HG03575 (cell line): ENCODE results near the gene DPEP2.
"Not testable (repeated sequence)": the region's sequence is repeated elsewhere in the genome, so short reads cannot be mapped to it uniquely, and the experiment has no call there.

ENCODE experiments used
- ATAC-seq: cut with Tn5 transposase; IDR thresholded peaks from one replicate; pipeline ENCODE4 v1.9.1; 2021; ENCODE audit not compliant: unreplicated experiment, insufficient number of reproducible peaks, low FRiP score; ENCODE audit errors: extremely low read depth

DPEP2 gene, protein sequence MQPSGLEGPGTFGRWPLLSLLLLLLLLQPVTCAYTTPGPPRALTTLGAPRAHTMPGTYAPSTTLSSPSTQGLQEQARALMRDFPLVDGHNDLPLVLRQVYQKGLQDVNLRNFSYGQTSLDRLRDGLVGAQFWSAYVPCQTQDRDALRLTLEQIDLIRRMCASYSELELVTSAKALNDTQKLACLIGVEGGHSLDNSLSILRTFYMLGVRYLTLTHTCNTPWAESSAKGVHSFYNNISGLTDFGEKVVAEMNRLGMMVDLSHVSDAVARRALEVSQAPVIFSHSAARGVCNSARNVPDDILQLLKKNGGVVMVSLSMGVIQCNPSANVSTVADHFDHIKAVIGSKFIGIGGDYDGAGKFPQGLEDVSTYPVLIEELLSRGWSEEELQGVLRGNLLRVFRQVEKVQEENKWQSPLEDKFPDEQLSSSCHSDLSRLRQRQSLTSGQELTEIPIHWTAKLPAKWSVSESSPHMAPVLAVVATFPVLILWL

DNA sequence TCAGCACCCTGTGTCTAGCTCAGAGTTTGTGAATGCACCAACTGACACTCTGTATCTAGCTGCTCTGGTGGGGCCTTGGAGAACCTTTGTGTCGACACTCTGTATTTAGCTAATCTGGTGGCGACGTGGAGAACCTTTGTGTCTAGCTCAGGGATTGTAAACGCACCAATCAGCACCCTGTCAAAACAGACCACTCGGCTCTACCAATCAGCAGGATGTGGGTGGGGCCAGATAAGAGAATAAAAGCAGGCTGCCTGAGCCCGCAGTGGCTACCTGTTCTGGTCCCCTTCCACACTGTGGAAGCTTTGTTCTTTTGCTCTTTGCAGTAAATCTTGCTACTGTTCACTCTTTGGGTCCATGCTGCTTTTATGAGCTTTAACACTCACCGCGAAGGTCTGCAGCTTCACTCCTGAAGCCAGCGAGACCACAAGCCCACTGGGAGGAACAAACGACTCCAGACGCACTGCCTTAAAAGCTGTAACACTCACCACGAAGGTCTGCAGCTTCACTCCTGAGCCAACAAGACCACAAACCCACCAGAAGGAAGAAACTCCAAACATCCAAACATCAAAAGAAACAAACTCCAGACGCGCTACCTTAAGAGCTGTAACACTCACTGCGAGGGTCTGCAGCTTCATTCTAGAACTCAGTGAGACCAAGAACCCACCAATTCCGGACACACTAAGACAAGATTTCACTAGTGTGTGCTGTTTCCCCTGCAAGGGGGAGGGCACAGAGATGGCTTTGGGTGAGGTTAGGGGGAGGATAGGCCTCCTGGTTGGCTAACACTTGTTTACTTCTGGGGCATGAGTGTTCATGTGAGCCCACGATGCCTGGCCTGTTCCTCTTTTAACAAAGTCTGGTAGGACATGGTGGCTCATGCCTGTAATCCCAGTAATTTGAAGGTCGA is at the start of gene DPEP2:
DPEP2 (minus strand) TSS at position 706 of the 910 bp plus-strand sequence. CDS start 6,272 bp downstream, outside the sequence.
- not testable (repeated sequence) for ATAC-seq

GRCh38 chr16:68047987-68048386 is 48.7 kb upstream of the DPEP2 start:
- ATAC-seq = no peak

DNA sequence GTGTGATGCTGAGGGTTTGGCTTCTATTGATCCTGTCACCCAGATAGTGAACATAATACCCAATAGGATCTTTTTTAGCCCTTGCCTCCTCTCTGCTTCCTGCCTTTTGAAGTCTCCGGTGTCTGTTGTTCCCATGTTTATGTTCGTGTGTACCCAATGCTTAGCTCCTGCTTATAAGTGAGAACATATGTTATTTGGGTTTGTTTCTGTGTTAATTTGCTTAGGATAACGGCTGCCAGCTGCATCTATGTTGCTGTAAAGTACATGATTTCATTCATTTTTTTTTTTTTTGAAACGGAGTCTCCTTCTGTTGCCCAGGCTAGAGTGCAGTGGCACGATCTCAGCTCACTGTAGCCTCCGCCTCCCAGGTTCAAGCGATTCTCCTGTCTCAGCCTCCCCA is 46.8 kb upstream of the DPEP2 start:
- no peak for ATAC-seq

DNA sequence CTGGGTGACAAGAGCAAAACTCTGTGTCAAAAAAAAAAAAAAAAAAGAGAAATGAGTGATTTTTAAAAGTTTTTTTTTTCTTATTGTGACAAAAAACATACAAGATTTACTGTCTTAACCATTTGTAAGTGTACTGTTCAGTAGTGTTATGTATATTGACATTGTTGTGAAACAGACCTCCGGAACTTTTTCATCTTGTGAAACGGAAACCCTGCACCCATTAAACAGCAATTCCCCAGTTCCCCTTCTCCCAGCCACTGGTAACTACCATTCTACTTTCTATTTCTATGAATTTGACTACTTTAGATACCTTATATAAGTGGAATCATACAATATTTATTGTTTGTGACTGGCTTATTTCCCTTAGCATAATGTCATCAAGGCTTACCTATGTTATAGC is 42.5 kb upstream of the DPEP2 start:
- no peak for ATAC-seq

DNA sequence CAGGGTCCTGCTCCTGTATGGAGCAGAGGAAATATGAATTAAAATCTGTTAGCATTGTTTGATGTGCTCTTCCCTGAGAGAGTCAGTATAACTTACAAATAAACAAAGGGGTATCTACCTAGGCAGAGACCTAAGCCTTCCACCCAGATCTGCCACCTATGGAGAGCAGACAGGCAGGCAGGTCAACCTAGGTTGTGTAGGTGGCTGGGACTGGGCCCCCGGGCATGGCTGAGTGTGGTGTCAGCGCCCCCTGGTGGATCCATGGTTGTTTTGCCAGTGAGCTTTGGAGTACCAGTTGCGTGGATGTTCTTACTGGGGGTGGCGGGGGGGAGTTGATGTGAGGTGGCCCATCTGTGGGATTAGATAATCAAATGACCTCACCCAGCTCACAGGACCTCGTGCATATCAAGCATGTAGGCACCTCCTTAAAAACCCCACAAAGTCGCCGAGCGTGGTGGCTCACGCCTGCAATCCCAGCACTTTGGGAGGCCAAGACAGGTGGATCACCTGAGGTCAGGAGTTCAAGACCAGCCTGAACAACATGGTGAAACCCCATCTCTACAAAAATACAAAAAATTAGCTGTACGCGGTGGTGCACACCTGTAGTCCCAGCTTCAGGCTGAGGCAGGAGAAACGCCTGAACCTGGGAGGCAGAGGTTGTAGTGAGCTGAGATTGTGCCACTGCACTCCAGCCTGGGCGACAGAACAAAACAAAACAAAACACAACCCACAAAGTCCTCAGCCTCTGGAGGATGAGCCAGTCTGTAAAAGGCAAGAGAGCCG is 41.4 kb upstream of the DPEP2 start:
- no peak for ATAC-seq

DNA sequence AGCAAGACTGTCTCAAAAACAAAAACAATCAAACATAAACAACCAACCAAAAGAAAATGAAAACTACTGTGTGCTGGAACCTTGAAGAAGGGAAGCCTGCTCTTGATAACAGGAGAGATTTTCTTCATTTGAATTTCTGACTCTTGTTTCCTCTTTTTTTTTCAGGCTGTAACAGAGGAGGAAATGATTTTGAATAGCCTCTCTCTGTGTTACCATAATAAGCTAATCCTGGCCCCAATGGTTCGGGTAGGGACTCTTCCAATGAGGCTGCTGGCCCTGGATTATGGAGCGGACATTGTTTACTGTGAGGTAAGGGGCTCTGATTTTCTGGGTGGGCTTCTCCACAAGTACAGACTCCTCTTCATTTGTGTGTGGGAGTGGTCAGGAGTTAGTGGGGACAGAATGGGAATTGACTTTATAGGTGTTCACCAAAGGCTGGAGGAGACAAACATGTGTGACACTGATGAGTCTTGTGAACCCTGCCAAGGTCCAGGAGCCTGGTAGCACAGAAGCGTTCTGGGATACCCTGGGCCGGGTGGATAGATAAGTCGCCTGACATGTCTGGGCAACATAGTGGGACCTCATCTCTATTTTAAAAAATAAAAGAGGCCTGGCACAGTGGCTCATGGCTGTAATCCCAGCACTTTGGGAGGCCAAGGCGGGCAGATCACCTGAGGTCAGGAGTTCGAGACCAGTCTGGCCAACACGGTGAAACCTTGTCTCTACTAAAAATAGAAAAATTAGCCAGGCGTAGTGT is 38.7 kb upstream of the DPEP2 start:
- ATAC-seq = no peak

GRCh38 chr16:68035227-68035626 is 35.9 kb upstream of the DPEP2 start:
- no peak for ATAC-seq

DNA sequence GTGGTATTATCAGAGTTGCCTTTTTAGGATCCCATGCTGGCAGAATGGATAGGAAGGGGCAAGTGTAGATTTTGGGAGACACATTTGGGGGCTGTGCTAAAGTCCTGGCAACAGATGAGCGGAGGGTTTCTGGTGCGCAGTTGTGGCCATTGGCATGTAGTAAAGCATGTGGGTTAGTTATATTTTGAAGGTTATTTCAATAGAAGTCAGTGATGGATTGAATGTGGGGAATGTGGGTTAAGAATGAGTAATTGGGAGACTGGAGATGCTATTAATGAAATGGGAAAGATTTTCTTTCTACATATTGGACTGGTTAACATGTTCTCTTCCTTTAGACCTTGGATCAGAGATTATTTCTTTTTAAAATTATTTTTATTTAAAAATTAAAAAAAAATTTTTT is 33.8 kb upstream of the DPEP2 start:
- ATAC-seq = no peak

DNA sequence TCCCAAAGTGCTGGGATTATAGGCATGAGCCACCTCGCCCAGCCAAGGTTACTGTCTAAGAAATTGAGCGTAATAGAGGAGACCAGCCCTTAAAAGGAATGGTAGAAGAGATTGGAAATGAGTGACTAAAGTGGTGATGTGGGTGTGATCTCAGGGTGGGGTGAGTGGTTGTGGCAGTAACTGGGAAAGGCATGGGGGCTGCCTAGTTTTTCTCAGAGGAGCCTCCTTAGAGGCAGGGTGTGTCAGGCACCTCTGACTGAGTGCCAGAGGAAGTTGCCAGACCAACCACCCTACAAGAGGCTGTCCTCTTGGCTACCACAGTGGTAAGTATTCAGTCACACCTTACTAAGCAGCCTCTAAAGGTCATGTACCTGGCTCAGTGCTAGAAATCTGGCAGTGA is 32.7 kb upstream of the DPEP2 start:
- no peak for ATAC-seq

DNA sequence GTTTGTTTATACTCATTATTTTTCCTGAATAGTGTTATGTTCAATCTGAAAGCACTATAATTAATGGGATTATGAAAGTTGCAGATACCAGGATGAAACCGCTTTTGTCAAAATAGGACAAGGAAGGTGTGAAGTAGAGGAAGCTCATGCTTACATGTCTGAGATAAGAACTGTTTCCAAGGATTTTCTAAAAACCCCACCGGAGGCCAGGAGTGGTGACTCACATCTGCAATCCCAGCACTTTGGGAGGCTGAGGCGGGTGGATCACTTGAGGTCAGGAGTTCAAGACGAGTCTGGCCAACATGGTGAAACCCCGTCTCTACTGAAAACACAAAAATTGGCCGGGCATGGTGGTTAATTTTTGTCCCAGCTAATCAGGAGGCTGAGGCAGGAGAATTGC is 30.8 kb upstream of the DPEP2 start:
- ATAC-seq = not testable (repeated sequence)

- no peak for ATAC-seq
Observed at GRCh38 chr16:68028996-68029395, 29.7 kb upstream of the DPEP2 start.

DNA sequence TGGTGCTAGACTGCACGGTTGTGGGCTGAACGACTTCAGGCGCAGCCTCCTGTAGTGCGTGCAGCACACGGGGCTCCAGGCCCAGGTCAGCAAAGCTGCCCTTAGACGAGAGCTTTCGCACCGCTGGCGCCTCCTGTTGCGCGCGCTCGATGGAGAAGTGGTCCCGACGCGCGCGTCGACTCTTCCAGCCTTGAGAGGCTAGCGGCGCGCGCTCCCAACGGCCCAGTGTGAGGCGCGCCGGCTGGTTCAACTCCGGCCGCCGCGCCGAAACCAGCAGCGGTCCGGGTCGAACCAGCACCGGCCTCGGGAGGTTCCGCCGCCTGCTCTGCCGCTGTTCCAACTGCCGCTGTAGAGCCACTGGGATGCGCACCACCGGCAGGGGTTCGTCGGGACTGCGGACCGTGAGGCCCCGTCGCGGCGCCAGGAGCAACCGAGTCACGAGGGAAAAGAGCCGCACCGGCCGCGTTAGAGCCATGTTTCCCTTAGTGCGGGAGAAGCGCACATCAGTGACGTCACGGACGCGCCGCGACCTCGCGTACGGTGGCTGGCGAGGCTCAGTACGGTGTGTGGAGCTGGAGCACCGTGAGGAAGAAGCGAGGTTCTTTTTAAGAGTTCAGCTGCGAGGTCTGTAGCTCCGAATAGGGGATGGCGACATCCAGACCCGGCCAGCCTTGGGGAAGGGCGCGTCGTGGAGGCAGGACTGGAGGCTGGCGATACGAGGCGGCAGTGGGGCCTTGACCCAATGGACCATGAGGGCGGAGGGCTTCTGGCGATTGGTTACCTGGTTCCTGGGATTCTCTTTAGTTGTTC is 23.6 kb upstream of the DPEP2 start, which contains the start of the genes DDX28 and DUS2:
DDX28 (minus strand) TSS at position 505 of the 810 bp plus-strand sequence; CDS start at position 475, 30 bp downstream.
DUS2 (plus strand) TSS at position 557 of the 810 bp plus-strand sequence. CDS start 14,740 bp downstream, outside the sequence.
- no peak for ATAC-seq

DNA sequence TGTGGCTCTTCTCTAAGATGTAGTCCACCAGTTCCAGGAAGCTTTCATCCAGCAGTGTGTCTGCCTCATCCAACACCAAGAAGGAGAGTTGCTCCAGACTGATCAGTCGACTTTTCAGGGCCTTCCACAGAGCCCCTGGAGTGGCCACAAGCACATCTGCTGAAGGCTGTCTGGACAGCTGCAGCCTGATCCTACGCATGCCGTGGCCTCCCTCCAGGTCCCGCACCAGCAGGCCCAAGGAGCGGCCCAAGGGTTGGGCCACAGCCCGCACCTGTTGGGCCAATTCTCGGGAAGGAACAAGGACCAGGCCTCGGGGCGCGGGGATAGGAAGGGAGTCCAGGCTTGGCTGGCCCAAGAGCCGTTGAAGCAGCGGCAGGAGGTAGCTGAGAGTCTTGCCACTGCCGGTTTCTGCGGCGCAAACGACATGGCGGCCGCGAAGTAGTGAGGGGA is 23.0 kb upstream of the DPEP2 start:
- ATAC-seq = no peak

DNA sequence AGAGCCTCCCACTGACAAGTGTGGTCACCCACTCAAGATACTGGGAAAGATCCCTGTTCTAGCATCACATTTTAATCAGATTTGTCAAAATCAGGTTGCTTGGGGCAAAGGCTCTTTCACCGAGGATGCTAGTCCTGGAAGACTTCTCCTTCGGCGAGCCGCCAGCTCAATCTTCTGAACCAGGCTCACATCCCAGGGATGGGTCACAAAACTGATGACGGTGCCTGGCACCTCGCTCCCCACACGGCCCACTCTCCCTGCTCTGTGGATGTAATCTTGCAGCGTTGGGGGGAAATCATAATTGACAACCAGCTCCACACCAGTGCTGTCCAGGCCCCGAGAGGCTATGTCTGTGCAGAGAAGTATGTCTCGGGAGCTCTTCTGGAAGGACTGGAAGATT is 22.2 kb upstream of the DPEP2 start:
- ATAC-seq = no peak

GRCh38 chr16:68019167-68019680 is 19.9 kb upstream of the DPEP2 start:
- ATAC-seq = no peak

DNA sequence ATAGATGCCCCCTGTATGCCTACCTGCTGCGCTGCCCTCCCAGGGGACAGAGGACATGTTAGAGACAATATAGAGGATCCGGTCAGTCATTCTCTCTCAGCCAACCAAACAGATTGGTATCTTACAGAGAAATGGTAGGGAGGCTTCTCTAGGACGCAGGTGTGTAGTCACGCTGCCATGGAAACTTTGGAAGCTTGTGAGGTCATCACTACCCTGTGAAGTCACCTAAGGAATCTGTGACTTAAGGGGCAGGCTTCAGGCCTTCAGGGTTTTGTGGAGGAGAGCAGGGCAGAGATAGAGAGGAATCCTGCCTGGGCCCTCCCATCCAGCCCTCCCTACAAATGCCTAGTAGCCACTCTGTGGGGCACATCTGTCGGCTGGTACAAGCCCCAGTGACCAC is 16.4 kb upstream of the DPEP2 start, which contains the start of gene DPEP2NB:
DPEP2NB (minus strand) TSS at position 231 of the 400 bp plus-strand sequence; CDS start at position 90, 141 bp downstream.
- ATAC-seq = no peak

DNA sequence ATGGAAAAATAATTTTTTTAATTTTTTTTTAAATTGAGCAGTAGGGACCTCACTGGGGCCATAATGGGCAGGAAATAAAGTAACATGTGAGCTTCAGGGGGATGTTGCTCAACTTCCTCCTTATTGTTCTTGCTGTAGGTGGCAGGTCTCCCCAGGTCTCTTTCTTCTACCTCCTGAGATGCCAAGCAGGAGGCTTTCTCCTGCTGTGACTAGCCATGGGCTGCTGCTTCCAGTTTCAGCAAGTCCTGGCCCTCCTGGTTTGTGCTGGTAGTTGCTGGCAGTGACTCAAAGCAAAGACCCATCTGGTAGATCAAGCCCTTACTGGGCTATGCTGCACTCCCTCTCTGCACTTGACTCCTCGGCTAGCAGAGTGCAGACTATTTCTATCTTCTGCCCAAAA is 14.2 kb upstream of the DPEP2 start:
- no peak for ATAC-seq
